HepG2 (cell line): ENCODE measurements around the gene SMAD7. TPM values are rescaled to one million over a fixed set of nuclear protein-coding genes. Genes with fewer than 3 reads are reported as not detected.
A peak's percentile ranks its signal among the peaks of the same experiment; 100 is the strongest.

Experiments
- ATAC-seq: fragments of 200-7000 bp; cut with Tn5 transposase; 3 replicates; pipeline ENCODE4 v1.9.1; 2020; ENCODE audit warnings: mild to moderate bottlenecking, moderate library complexity
- BruUV-seq: library from RNA; stranded (reverse); fragments of 400-500 nt; replicated peaks from 2 replicates; lab custom pipeline; 2021; lab: Mats Ljungman, UMichigan
- CTCF ChIA-PET: fragments of 300-600 bp; formaldehyde crosslinking; extraction: SDS; loops from one replicate; lab custom pipeline; 2021; ENCODE audit warnings: low total read pairs, inconsistent platforms, low intra/inter-chr PET ratio; lab: Yijun Ruan, JAX
- POLR2A ChIA-PET: fragments of 350-600 bp; sonication (Branson Sonifier 250); formaldehyde crosslinking; loops from one replicate; lab custom pipeline; 2020; ENCODE audit warnings: antibody characterized with exemption, inconsistent platforms; lab: Yijun Ruan, JAX
- DNase-seq: peaks from one replicate; pipeline ENCODE4 v3.0.0-alpha.2; 2015; ENCODE audit warnings: low spot score
- FAIRE-seq: peaks from 3 replicates; lab custom pipeline; 2011; peaks lifted over from hg19 to GRCh38; lab: Jason Lieb, UNC
- H2AFZ ChIP-seq: one replicate; pipeline ENCODE4 v1.6.1; 2011; ENCODE audit warnings: low read length, inconsistent platforms
- H3K27ac ChIP-seq: fragments of 300-600 bp; 3 replicates; pipeline ENCODE4 v1.8.0; 2011; ENCODE audit warnings: mixed run types, mild to moderate bottlenecking, mixed read lengths, low read length, inconsistent platforms; ENCODE audit not compliant: insufficient read depth; ENCODE audit errors: extremely low read length
- H3K27me3 ChIP-seq, 2 experiments: fragments of 200-600 bp in 1 of 2; 2 replicates in 1 of 2; 3 replicates in 1 of 2; pipeline versions ENCODE4 v1.6.0 to v1.8.0; 2011; ENCODE audit warnings: low read length in 2 of 2, mild to moderate bottlenecking in 2 of 2, moderate library complexity in 2 of 2, inconsistent platforms in 1 of 2; ENCODE audit not compliant: insufficient read depth in 2 of 2, control insufficient read depth in 1 of 2
- H3K36me3 ChIP-seq, 2 experiments: fragments of 200-600 bp in 1 of 2; replicated peaks in 1 of 2; 2 replicates in 1 of 2; 3 replicates in 1 of 2; pipeline versions ENCODE4 v1.5.1 to v1.8.0; 2011; ENCODE audit warnings: low read length in 2 of 2, inconsistent platforms in 1 of 2; ENCODE audit not compliant: insufficient read depth in 2 of 2, control insufficient read depth in 1 of 2
- H3K4me1 ChIP-seq: 2 replicates; pipeline ENCODE4 v1.5.1; 2012; ENCODE audit warnings: low read length, inconsistent platforms; ENCODE audit not compliant: insufficient read depth
- H3K4me2 ChIP-seq: 2 replicates; pipeline ENCODE4 v1.6.0; 2011; ENCODE audit warnings: low read depth, low read length, inconsistent platforms
- H3K4me3 ChIP-seq, 3 experiments: fragments of 200-600 bp in 1 of 3; sonication (generic), shearing (Covaris generic) in 1 of 3; replicated peaks in 1 of 3; 2 replicates each; pipeline ENCODE4 v1.5.1; 2011 to 2016; ENCODE audit warnings: low read length in 3 of 3, inconsistent platforms in 2 of 3, low read depth in 2 of 3, mild to moderate bottlenecking in 2 of 3, control low read depth in 1 of 3, mixed read lengths in 1 of 3; ENCODE audit not compliant: insufficient read depth in 1 of 3
- H3K79me2 ChIP-seq: one replicate; pipeline ENCODE4 v1.6.1; 2011; ENCODE audit warnings: low read length, inconsistent platforms; ENCODE audit not compliant: insufficient read depth
- H3K9ac ChIP-seq: 2 replicates; pipeline ENCODE4 v1.6.0; 2011; ENCODE audit warnings: mild to moderate bottlenecking, low read depth, low read length, inconsistent platforms; ENCODE audit not compliant: insufficient read depth
- H3K9me3 ChIP-seq: 2 replicates; pipeline ENCODE4 v1.5.1; 2012; ENCODE audit warnings: mild to moderate bottlenecking, low read length
- H4K20me1 ChIP-seq: 2 replicates; pipeline ENCODE4 v1.6.0; 2011; ENCODE audit warnings: inconsistent platforms, mild to moderate bottlenecking, low read length, moderate library complexity; ENCODE audit not compliant: insufficient read depth
- ATF7 ChIP-seq, 2 experiments: fragments of 450-650 bp in 1 of 2; sonication (generic) in 1 of 2; formaldehyde crosslinking in 1 of 2; IDR thresholded peaks; 2 replicates each; pipeline versions ENCODE4 v1.4.0 to v1.6.1; 2016 to 2020; ENCODE audit warnings: antibody characterized with exemption in 1 of 2, mild to moderate bottlenecking in 1 of 2, missing genetic modification reagents in 1 of 2
- CEBPG ChIP-seq: IDR thresholded peaks from 2 replicates; pipeline ENCODE4 v1.6.1; 2016
- GABPA ChIP-seq, 2 experiments: IDR thresholded peaks; 2 replicates each; pipeline ENCODE4 v1.6.1; 2011 to 2016; ENCODE audit warnings: low read depth in 2 of 2, low read length in 1 of 2, missing biosample characterization in 1 of 2, missing genetic modification characterization in 1 of 2
- HCFC1 ChIP-seq: fragments of 150-350 bp; IDR thresholded peaks from 2 replicates; pipeline ENCODE4 v1.6.1; 2014; ENCODE audit warnings: low read depth, low read length
- MAFG ChIP-seq: sonication (generic); formaldehyde crosslinking; IDR thresholded peaks from 2 replicates; pipeline ENCODE4 v1.5.1; 2020; ENCODE audit warnings: mild to moderate bottlenecking, missing genetic modification reagents
- RXRB ChIP-seq: IDR thresholded peaks from 2 replicates; pipeline ENCODE4 v1.6.1; 2016; ENCODE audit warnings: borderline replicate concordance, missing genetic modification reagents, missing compliant biosample characterization
- SP1 ChIP-seq, 2 experiments: fragments of 450-650 bp in 1 of 2; sonication (generic) in 1 of 2; formaldehyde crosslinking in 1 of 2; IDR thresholded peaks; 2 replicates each; pipeline versions ENCODE4 v1.4.0 to v1.6.1; 2016 to 2020; ENCODE audit warnings: missing genetic modification reagents in 1 of 2
- YY1 ChIP-seq: IDR thresholded peaks from 2 replicates; pipeline ENCODE4 v1.6.1; 2011; ENCODE audit warnings: low read length, low read depth, moderate library complexity, mild to moderate bottlenecking; ENCODE audit not compliant: insufficient read depth, insufficient replicate concordance
- ZNF619 ChIP-seq: sonication (generic); formaldehyde crosslinking; IDR thresholded peaks from 2 replicates; pipeline ENCODE4 v1.4.0; 2020; ENCODE audit warnings: mild to moderate bottlenecking, missing genetic modification reagents
- ZNF7 ChIP-seq: IDR thresholded peaks from 2 replicates; pipeline ENCODE4 v1.6.1; 2016; ENCODE audit warnings: missing biosample characterization, missing genetic modification reagents
- ZNF713 ChIP-seq: sonication (generic); formaldehyde crosslinking; IDR thresholded peaks from 2 replicates; pipeline ENCODE4 v1.4.0; 2020; ENCODE audit warnings: mild to moderate bottlenecking, missing genetic modification reagents
- WGBS: methylation state at CpG from one replicate; pipeline ENCODE4 v1.1.6; 2017; ENCODE audit warnings: low lambda C conversion rate; 5-methylcytosine and 5-hydroxymethylcytosine counted together
- in situ Hi-C: cut with HindIII; loops from 2 replicates; pipeline ENCODE4 v1.10.0; 2017; ENCODE audit warnings: low pct_unique_long_range_greater_than_20kb; ENCODE audit not compliant: extremely low pct_ligation_motif_present
- intact Hi-C: fragments of 100-400 bp; cut with micrococcal nuclease; formaldehyde crosslinking; loops from one replicate; pipeline ENCODE4 v1.10.0; 2022; ENCODE audit not compliant: unreplicated experiment
- polyA plus RNA-seq, 8 experiments: library from polyadenylated mRNA; depleted of rRNA in 3 of 8; stranded (reverse) in 7 of 8; unstranded in 1 of 8; fragments of >200 nt; fragmentation: Illumina TruSeq in 4 of 8; extraction: Trizol in 4 of 8; gene quantifications; 2 replicates each; pipeline versions ENCODE4 v1.2.1 to v1.2.3, GENCODE V29; 2011 to 2016; ENCODE audit warnings: low read depth in 4 of 8, missing spikeins in 1 of 8, mixed read lengths in 1 of 8; ENCODE audit not compliant: insufficient read depth in 1 of 8
- total RNA-seq, 5 experiments: library from RNA; depleted of rRNA; stranded (reverse); fragments of >200 nt; fragmentation: Illumina TruSeq; extraction: Trizol; gene quantifications; 2 replicates each; pipeline ENCODE4 v1.2.3, GENCODE V29; 2016; ENCODE audit warnings: low read depth in 1 of 5
- TF ChIP-seq, protein P1 (sequence below): fragments of 450-650 bp; IDR thresholded peaks from 2 replicates; pipeline ENCODE4 v1.6.1; 2016
- TF ChIP-seq, protein P2 (sequence below), 2 experiments: fragments of 450-650 bp in 1 of 2; sonication (generic) in 1 of 2; formaldehyde crosslinking; IDR thresholded peaks; 2 replicates each; pipeline versions ENCODE4 v1.5.0 to v1.8.0; 2020 to 2022; ENCODE audit warnings: mild to moderate bottlenecking in 1 of 2, missing genetic modification reagents in 1 of 2
- TF ChIP-seq, protein P3 (sequence below): sonication (generic); formaldehyde crosslinking; IDR thresholded peaks from 2 replicates; pipeline ENCODE4 v1.5.1; 2020; ENCODE audit warnings: missing genetic modification reagents, mild to moderate bottlenecking, borderline replicate concordance
- TF ChIP-seq, protein P4 (sequence below): sonication (generic); formaldehyde crosslinking; IDR thresholded peaks from 2 replicates; pipeline ENCODE4 v1.4.0; 2020; ENCODE audit warnings: missing genetic modification reagents

SMAD7 gene
- total and polyA plus RNA-seq, 2 of the 13 experiments (the other 11 are each of a cell fraction or from before 2014, with no cell fraction given) = 17.4 to 24.7 TPM

DNA sequence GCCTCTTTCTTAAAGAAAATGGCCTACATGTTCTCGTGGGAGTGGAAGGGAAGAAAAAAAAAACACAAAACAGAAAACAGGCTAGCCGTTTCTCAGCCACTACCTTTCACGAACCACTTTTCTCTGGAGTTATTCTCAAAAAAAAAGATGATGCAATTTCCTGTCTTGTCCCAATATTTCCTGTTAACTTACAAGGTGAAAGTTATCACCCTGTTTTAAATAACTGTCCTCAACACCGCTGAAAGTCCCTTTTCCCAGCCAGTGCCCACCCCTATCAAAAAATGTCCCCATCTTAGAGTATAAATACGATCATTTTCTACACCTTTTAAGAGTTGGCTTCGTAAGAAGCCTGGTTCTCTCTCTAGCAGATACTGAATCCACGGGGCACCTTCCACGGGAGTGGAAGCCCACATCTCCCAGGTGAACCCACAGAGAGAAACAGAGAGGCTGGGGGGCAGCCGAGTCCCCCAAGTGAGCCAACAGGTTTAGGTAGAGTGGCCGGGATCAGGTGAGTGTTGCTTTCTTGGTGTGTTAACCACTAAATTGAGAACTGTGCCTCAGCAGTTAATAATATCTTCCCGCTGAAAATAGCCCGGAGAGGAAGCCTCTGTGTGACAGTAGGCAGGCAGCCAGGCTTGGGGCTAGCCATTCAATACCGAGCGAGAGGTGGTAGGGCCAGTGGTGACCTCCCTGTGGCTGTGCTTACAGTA, 15.9 kb downstream of the SMAD7 start:
- in situ Hi-C loops (no loop called here), intact Hi-C loops (no loop called here)
- Histone ChIP-seq H3K4me1 (peaks cover 97% of the 10 kb centered on the region), H3K27me3 (no peaks in the 10 kb centered on the region), H3K79me2 (peaks cover 92% of the 10 kb centered on the region), H3K9me3 (no peaks in the 10 kb centered on the region), H2AFZ (no peak overlapping the region), H4K20me1 (peaks cover 72% of the 10 kb centered on the region), H3K4me3 (no peak overlapping the region), H3K36me3 (peaks cover 10 to 47% of the 10 kb centered on the region in 2 experiments; a peak in 4 of 5 replicates), H3K9ac (peak overlapping the region; percentile 1; the same call in 1 of the 2 replicates), H3K4me2 (no peak overlapping the region), H3K27ac (no peak overlapping the region)
- WGBS = 86% methylated on average over 12 of the region's 14 CpGs
- ChIA-PET POLR2A (interaction anchor here (0.9 to 1.2 kb wide), 2 partner anchors 13 to 32 kb away, joined by 4 read pairs; no protein-coding TSS in a partner anchor), CTCF (no interaction called here)
- ATAC-seq (no peak), DNase-seq (no peak), FAIRE-seq (no peak)
- BruUV-seq = no TSS peak
- TF ChIP-seq SP1 (IDR thresholded peaks at IDR 0.05) (no peak), SP1 (CRISPR knock-in tag; IDR thresholded peaks at IDR 0.05) (no peak), HCFC1 (no peak), YY1 (no peak), ZNF619 (no peak), RXRB (CRISPR knock-in tag) (no peak), GABPA (IDR thresholded peaks at IDR 0.05; ENCODE audit: low read depth, low read length) (no peak), GABPA (CRISPR knock-in tag; IDR thresholded peaks at IDR 0.05; ENCODE audit: low read depth) (peak; percentile 59; the same call in 1 of the 2 replicates), ZNF713 (no peak), ATF7 (IDR thresholded peaks at IDR 0.05) (0 out of 2 replicates have a peak, but pooled peaks have one; percentile 32), ATF7 (CRISPR knock-in tag; IDR thresholded peaks at IDR 0.05) (no peak), ZNF7 (CRISPR knock-in tag) (no peak), CEBPG (CRISPR knock-in tag) (peak; percentile 42), MAFG (CRISPR knock-in tag) (no peak)
- TF ChIP-seq, protein P1, sequence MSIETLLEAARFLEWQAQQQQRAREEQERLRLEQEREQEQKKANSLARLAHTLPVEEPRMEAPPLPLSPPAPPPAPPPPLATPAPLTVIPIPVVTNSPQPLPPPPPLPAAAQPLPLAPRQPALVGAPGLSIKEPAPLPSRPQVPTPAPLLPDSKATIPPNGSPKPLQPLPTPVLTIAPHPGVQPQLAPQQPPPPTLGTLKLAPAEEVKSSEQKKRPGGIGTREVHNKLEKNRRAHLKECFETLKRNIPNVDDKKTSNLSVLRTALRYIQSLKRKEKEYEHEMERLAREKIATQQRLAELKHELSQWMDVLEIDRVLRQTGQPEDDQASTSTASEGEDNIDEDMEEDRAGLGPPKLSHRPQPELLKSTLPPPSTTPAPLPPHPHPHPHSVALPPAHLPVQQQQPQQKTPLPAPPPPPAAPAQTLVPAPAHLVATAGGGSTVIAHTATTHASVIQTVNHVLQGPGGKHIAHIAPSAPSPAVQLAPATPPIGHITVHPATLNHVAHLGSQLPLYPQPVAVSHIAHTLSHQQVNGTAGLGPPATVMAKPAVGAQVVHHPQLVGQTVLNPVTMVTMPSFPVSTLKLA = no peak
- TF ChIP-seq, protein P2, sequence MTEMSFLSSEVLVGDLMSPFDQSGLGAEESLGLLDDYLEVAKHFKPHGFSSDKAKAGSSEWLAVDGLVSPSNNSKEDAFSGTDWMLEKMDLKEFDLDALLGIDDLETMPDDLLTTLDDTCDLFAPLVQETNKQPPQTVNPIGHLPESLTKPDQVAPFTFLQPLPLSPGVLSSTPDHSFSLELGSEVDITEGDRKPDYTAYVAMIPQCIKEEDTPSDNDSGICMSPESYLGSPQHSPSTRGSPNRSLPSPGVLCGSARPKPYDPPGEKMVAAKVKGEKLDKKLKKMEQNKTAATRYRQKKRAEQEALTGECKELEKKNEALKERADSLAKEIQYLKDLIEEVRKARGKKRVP (CRISPR knock-in tag; IDR thresholded peaks at IDR 0.05) = peak in 1 of 2 experiments; percentile 61; a peak in 1 of 4 replicates
- TF ChIP-seq, protein P3, sequence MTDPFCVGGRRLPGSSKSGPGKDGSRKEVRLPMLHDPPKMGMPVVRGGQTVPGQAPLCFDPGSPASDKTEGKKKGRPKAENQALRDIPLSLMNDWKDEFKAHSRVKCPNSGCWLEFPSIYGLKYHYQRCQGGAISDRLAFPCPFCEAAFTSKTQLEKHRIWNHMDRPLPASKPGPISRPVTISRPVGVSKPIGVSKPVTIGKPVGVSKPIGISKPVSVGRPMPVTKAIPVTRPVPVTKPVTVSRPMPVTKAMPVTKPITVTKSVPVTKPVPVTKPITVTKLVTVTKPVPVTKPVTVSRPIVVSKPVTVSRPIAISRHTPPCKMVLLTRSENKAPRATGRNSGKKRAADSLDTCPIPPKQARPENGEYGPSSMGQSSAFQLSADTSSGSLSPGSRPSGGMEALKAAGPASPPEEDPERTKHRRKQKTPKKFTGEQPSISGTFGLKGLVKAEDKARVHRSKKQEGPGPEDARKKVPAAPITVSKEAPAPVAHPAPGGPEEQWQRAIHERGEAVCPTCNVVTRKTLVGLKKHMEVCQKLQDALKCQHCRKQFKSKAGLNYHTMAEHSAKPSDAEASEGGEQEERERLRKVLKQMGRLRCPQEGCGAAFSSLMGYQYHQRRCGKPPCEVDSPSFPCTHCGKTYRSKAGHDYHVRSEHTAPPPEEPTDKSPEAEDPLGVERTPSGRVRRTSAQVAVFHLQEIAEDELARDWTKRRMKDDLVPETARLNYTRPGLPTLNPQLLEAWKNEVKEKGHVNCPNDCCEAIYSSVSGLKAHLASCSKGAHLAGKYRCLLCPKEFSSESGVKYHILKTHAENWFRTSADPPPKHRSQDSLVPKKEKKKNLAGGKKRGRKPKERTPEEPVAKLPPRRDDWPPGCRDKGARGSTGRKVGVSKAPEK (CRISPR knock-in tag) = no peak
- TF ChIP-seq, protein P4, sequence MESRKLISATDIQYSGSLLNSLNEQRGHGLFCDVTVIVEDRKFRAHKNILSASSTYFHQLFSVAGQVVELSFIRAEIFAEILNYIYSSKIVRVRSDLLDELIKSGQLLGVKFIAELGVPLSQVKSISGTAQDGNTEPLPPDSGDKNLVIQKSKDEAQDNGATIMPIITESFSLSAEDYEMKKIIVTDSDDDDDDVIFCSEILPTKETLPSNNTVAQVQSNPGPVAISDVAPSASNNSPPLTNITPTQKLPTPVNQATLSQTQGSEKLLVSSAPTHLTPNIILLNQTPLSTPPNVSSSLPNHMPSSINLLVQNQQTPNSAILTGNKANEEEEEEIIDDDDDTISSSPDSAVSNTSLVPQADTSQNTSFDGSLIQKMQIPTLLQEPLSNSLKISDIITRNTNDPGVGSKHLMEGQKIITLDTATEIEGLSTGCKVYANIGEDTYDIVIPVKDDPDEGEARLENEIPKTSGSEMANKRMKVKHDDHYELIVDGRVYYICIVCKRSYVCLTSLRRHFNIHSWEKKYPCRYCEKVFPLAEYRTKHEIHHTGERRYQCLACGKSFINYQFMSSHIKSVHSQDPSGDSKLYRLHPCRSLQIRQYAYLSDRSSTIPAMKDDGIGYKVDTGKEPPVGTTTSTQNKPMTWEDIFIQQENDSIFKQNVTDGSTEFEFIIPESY (CRISPR knock-in tag) = no peak
